ENCODE results near the gene BBOX1. TPM values are rescaled to one million over a fixed set of nuclear protein-coding genes. Genes with fewer than 3 reads are reported as not detected.

Gene BBOX1
- total RNA-seq, 1 experiment from 2014 or later: 0.33 TPM

DNA sequence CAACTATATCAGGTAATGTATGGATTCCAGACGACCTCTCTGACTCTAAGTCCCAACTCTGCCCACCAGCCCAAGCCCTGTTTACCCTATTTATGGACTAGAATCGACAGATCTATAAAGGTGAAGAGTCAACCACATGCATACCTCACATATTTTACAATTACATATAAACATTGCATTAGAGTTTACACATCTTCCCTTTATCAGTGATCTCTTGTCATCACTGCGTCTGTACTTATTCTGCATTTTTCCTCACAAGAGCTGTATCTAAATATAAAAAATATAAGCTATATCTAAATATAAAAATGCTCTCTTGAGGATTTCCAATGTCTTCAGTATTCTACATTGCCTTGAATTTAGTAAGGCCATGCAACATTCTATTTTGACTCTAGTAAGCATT is 38.2 kb upstream of the BBOX1 start:
- H3K9me3 Mint-ChIP-seq (ENCODE audit: unreplicated experiment): no peaks in the 10 kb centered on the region
- H3K4me1 Mint-ChIP-seq (ENCODE audit: insufficient read depth, unreplicated experiment): no peaks in the 10 kb centered on the region
- no peak overlapping the region for H3K4me3 Mint-ChIP-seq (ENCODE audit: unreplicated experiment)
- H3K36me3 Mint-ChIP-seq (ENCODE audit: insufficient read depth, unreplicated experiment): no peaks in the 10 kb centered on the region
- CTCF ChIA-PET: no interaction called here
- intact Hi-C loops (cut with micrococcal nuclease): no loop called here
- no peaks in the 10 kb centered on the region for H3K27me3 Mint-ChIP-seq (ENCODE audit: insufficient read depth, unreplicated experiment)
- DNase-seq (ENCODE audit: unreplicated experiment): no peak
- POLR2A ChIA-PET: no interaction called here
- H3K27ac Mint-ChIP-seq (ENCODE audit: low read depth, unreplicated experiment): no peak overlapping the region
- TF ChIP-seq CTCF (IDR thresholded peaks at IDR 0.05; ENCODE audit: unreplicated experiment): no peak
- no TSS peak for BruUV-seq (replicated peaks)

GRCh38 chr11:27002838-27003237 is 37.8 kb upstream of the BBOX1 start:
- no peaks in the 10 kb centered on the region for H3K4me1 Mint-ChIP-seq (ENCODE audit: insufficient read depth, unreplicated experiment)
- H3K9me3 Mint-ChIP-seq (ENCODE audit: unreplicated experiment): no peaks in the 10 kb centered on the region
- H3K36me3 Mint-ChIP-seq (ENCODE audit: insufficient read depth, unreplicated experiment): no peaks in the 10 kb centered on the region
- no peak overlapping the region for H3K4me3 Mint-ChIP-seq (ENCODE audit: unreplicated experiment)
- H3K27me3 Mint-ChIP-seq (ENCODE audit: insufficient read depth, unreplicated experiment): no peaks in the 10 kb centered on the region
- DNase-seq (ENCODE audit: unreplicated experiment): no peak
- no peak overlapping the region for H3K27ac Mint-ChIP-seq (ENCODE audit: low read depth, unreplicated experiment)
- CTCF ChIA-PET: interaction anchor here (1.7 kb wide), 1 partner anchor 38 kb away, joined by 8 read pairs; the partner anchor contains the start of gene BBOX1
- POLR2A ChIA-PET: no interaction called here
- no TSS peak for BruUV-seq (replicated peaks)
- no peak for TF ChIP-seq CTCF (IDR thresholded peaks at IDR 0.05; ENCODE audit: unreplicated experiment)
- intact Hi-C loops (cut with micrococcal nuclease): no loop called here

- intact Hi-C loops (cut with micrococcal nuclease): no loop called here
- no TSS peak for BruUV-seq (replicated peaks)
- CTCF ChIA-PET: interaction anchor here (1.7 kb wide), 1 partner anchor 37 kb away, joined by 8 read pairs; the partner anchor contains the start of gene BBOX1
- Mint-ChIP-seq H3K36me3 (ENCODE audit: insufficient read depth, unreplicated experiment) (no peaks in the 10 kb centered on the region), H3K9me3 (ENCODE audit: unreplicated experiment) (no peaks in the 10 kb centered on the region), H3K4me1 (ENCODE audit: insufficient read depth, unreplicated experiment) (no peaks in the 10 kb centered on the region), H3K4me3 (ENCODE audit: unreplicated experiment) (no peak overlapping the region), H3K27ac (ENCODE audit: low read depth, unreplicated experiment) (no peak overlapping the region), H3K27me3 (ENCODE audit: insufficient read depth, unreplicated experiment) (no peaks in the 10 kb centered on the region)
- POLR2A ChIA-PET: no interaction called here
- no peak for TF ChIP-seq CTCF (IDR thresholded peaks at IDR 0.05; ENCODE audit: unreplicated experiment)
- DNase-seq (ENCODE audit: unreplicated experiment): no peak
Measured at GRCh38 chr11:27004103-27004502, 36.5 kb upstream of the BBOX1 start.

GRCh38 chr11:27008811-27009535 is 31.6 kb upstream of the BBOX1 start:
- ChIA-PET POLR2A (interaction anchor here (2.0 to 2.9 kb wide), 2 partner anchors 10 to 16 kb away, joined by 6 to 11 read pairs; partner anchors contain the start of gene FIBIN), CTCF (no interaction called here)
- no TSS peak for BruUV-seq (replicated peaks)
- no peaks in the 10 kb centered on the region for H3K9me3 Mint-ChIP-seq (ENCODE audit: unreplicated experiment)
- no peaks in the 10 kb centered on the region for H3K36me3 Mint-ChIP-seq (ENCODE audit: insufficient read depth, unreplicated experiment)
- H3K4me1 Mint-ChIP-seq (ENCODE audit: insufficient read depth, unreplicated experiment): peaks cover 16% of the 10 kb centered on the region
- no peak for DNase-seq (ENCODE audit: unreplicated experiment)
- no peaks in the 10 kb centered on the region for H3K27me3 Mint-ChIP-seq (ENCODE audit: insufficient read depth, unreplicated experiment)
- H3K4me3 Mint-ChIP-seq (ENCODE audit: unreplicated experiment): no peak overlapping the region
- no peak for TF ChIP-seq CTCF (IDR thresholded peaks at IDR 0.05; ENCODE audit: unreplicated experiment)
- H3K27ac Mint-ChIP-seq (ENCODE audit: low read depth, unreplicated experiment): no peak overlapping the region
- intact Hi-C loops (cut with micrococcal nuclease): no loop called here
